Gastrocnemius medialis (tissue), 4 donors: ENCODE measurements around the gene CAMTA1.

Experiments used
- CTCF ChIP-seq, 5 experiments: fragments of 450-650 bp in 3 of 5; fragments of 200-600 bp in 2 of 5; sonication (generic) in 2 of 5; IDR thresholded peaks in 4 of 5; conservative IDR thresholded peaks in 1 of 5; 1 replicate in 4 of 5; 2 replicates in 1 of 5; pipeline ENCODE4 v1.5.1; 2016 to 2019; ENCODE audit warnings: antibody characterized with exemption in 5 of 5, mild to moderate bottlenecking in 3 of 5, moderate library complexity in 3 of 5
- POLR2A ChIP-seq, 2 donors: fragments of 450-650 bp; IDR thresholded peaks; one replicate each; pipeline ENCODE4 v1.6.1; 2017; ENCODE audit warnings: antibody characterized with exemption in 2 of 2, mild to moderate bottlenecking in 2 of 2, moderate library complexity in 2 of 2

GRCh38 chr1:7268983-7269382 is 483.7 kb downstream of the CAMTA1 start:
- TF ChIP-seq CTCF (IDR thresholded peaks at IDR 0.05 in 4 of 5, conservative IDR thresholded peaks at IDR 0.05 in 1 of 5) = no peak
- TF ChIP-seq POLR2A (IDR thresholded peaks at IDR 0.05) = no peak
